ENCODE measurements around the gene LYPD5. TPM values are rescaled to one million over a fixed set of nuclear protein-coding genes. Genes with fewer than 3 reads are reported as not detected.

LYPD5 gene
- total and polyA plus RNA-seq, 2 donors from 2014 or later, result 1.8 to 4.2 TPM

DNA sequence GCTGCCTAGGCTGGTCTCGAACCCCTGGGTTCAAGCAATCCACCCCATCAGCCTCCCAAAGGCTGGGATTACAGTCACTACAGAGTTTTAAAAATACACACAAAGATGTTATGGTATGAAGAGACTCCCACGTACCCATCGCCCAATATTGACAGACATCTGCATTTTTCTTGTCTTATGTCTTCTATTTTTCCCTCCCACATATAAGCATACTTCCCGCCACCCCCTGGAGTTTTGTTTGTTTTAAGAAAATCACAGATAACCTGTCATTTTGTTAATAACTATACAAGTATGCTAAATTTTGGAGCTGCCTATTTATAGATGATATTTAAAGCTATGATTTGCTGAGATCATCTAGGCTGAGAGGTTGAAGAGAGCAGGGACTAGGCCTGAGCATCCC, 41.3 kb downstream of the LYPD5 start:
- FAIRE-seq (no peak), DNase-seq (no peak)
- Histone ChIP-seq H3K4me3 (ENCODE audit: low read length in 3 of 3) (no peak overlapping the region), H3K27ac (ENCODE audit: low read depth in 2 of 2, low read length in 2 of 2) (no peak overlapping the region), H3K4me1 (ENCODE audit: control insufficient read depth in 2 of 3, insufficient read depth in 2 of 3, low read depth in 1 of 3, low read length in 3 of 3) (no peaks in the 10 kb centered on the region), H3K9me3 (ENCODE audit: control insufficient read depth in 2 of 3, insufficient read depth in 1 of 3, low read length in 3 of 3) (no peaks in the 10 kb centered on the region), H3K9ac (ENCODE audit: low read length in 3 of 3) (no peak overlapping the region), H3K27me3 (ENCODE audit: control insufficient read depth, insufficient read depth, low read length) (no peaks in the 10 kb centered on the region), H3K36me3 (ENCODE audit: control insufficient read depth in 2 of 3, insufficient read depth in 3 of 3, low read length in 3 of 3) (no peaks in the 10 kb centered on the region)
- TF ChIP-seq, protein P1, sequence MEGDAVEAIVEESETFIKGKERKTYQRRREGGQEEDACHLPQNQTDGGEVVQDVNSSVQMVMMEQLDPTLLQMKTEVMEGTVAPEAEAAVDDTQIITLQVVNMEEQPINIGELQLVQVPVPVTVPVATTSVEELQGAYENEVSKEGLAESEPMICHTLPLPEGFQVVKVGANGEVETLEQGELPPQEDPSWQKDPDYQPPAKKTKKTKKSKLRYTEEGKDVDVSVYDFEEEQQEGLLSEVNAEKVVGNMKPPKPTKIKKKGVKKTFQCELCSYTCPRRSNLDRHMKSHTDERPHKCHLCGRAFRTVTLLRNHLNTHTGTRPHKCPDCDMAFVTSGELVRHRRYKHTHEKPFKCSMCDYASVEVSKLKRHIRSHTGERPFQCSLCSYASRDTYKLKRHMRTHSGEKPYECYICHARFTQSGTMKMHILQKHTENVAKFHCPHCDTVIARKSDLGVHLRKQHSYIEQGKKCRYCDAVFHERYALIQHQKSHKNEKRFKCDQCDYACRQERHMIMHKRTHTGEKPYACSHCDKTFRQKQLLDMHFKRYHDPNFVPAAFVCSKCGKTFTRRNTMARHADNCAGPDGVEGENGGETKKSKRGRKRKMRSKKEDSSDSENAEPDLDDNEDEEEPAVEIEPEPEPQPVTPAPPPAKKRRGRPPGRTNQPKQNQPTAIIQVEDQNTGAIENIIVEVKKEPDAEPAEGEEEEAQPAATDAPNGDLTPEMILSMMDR (IDR thresholded peaks at IDR 0.05; ENCODE audit: borderline replicate concordance, extremely low read depth, insufficient read depth), result no peak
- intact Hi-C loops (cut with DNase I), result no loop called here

DNA sequence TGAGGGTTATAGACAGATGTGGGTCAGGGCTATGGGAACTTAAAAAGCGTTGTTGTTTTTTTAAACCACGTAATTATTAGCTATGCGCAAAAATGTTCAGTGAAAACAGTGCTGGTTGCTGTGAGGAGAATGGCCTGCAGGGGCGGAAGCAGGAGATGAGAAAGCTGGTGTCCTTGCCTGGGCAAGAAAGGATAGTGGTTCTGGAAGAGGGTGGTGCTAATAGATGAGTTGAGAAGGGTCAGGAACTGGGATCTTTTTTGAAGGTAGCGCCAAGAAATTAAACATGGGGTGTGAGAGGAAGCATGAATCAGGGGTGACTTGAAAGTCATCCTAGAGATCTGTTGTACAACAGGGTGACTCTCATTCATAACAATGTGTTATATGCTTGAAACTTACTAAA, 42.7 kb downstream of the LYPD5 start:
- DNase-seq, result no peak
- H3K4me1 ChIP-seq (ENCODE audit: control insufficient read depth in 2 of 3, insufficient read depth in 2 of 3, low read depth in 1 of 3, low read length in 3 of 3), result peaks cover 0 to 3% (median 0%) of the 10 kb centered on the region in 3 donors
- FAIRE-seq, result no peak
- no peak overlapping the region for H3K4me3 ChIP-seq (ENCODE audit: low read length in 3 of 3)
- intact Hi-C loops (cut with DNase I), result no loop called here
- H3K27me3 ChIP-seq (ENCODE audit: control insufficient read depth, insufficient read depth, low read length), result no peaks in the 10 kb centered on the region
- H3K9ac ChIP-seq (ENCODE audit: low read length in 3 of 3), result no peak overlapping the region
- H3K36me3 ChIP-seq (ENCODE audit: control insufficient read depth in 2 of 3, insufficient read depth in 3 of 3, low read length in 3 of 3), result no peaks in the 10 kb centered on the region
- TF ChIP-seq, protein P1 (IDR thresholded peaks at IDR 0.05; ENCODE audit: borderline replicate concordance, extremely low read depth, insufficient read depth), result no peak
- H3K9me3 ChIP-seq (ENCODE audit: control insufficient read depth in 2 of 3, insufficient read depth in 1 of 3, low read length in 3 of 3), result no peaks in the 10 kb centered on the region
- no peak overlapping the region for H3K27ac ChIP-seq (ENCODE audit: low read depth in 2 of 2, low read length in 2 of 2)

DNA sequence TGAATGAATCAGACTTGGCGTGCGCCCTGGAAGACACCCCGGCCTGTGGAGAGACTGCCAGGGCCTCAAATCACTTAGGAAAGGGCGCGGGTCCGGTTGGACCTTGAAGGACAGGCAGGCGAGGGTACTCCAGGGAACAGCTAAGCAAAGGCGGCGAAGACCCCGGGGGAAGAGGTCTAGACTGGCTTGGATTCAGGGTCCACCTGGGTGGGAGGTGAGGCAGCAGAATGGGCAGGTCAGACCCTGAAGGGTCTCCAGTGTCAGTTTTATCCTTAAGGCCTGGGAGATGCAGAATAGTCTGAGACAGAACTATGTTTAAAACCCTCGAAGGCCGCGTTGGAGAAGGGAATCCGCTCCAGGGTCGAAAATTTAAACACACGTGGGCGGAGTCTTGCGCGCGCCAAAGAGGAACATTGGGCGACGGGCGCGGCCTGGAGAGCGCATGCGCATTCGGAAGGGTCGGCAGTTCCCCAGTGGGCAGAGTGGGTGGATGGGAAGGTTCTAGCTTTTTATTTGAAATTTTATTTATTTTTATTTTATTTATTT, 46.9 kb downstream of the LYPD5 start:
- peaks cover 0 to 2% (median 0%) of the 10 kb centered on the region in 3 donors for H3K36me3 ChIP-seq (ENCODE audit: control insufficient read depth in 2 of 3, insufficient read depth in 3 of 3, low read length in 3 of 3)
- DNase-seq (peak; percentile 80 to 93 (median 90)), FAIRE-seq (no peak)
- H3K4me1 ChIP-seq (ENCODE audit: control insufficient read depth in 2 of 3, insufficient read depth in 2 of 3, low read depth in 1 of 3, low read length in 3 of 3), result peaks cover 0 to 14% (median 4%) of the 10 kb centered on the region in 3 donors
- TF ChIP-seq, protein P1 (IDR thresholded peaks at IDR 0.05; ENCODE audit: borderline replicate concordance, extremely low read depth, insufficient read depth), result no peak
- H3K27me3 ChIP-seq (ENCODE audit: control insufficient read depth, insufficient read depth, low read length), result no peaks in the 10 kb centered on the region
- intact Hi-C loops (cut with DNase I), result no loop called here
- H3K9me3 ChIP-seq (ENCODE audit: control insufficient read depth in 2 of 3, insufficient read depth in 1 of 3, low read length in 3 of 3), result no peaks in the 10 kb centered on the region
- H3K9ac ChIP-seq (ENCODE audit: low read length in 3 of 3), result peak overlapping the region in 2 of 3 donors; percentile 60 to 90
- peak overlapping the region; percentile 98 to 100 for H3K27ac ChIP-seq (ENCODE audit: low read depth in 2 of 2, low read length in 2 of 2)
- H3K4me3 ChIP-seq (ENCODE audit: low read length in 3 of 3), result peak overlapping the region; percentile 76 to 92 (median 88)

All from kidney (tissue), 14 donors.